GM12878 (cell line): ENCODE measurements around the gene SYPL2. TPM values are rescaled to one million over a fixed set of nuclear protein-coding genes. Genes with fewer than 3 reads are reported as not detected.

Source experiments
- ATAC-seq: fragments of 200-7000 bp; cut with Tn5 transposase; 3 replicates; pipeline ENCODE4 v1.9.1; 2020; ENCODE audit warnings: mild to moderate bottlenecking, moderate library complexity
- BruUV-seq: library from RNA; stranded (reverse); fragments of 400-500 nt; replicated peaks from 2 replicates; lab custom pipeline; 2021; lab: Mats Ljungman, UMichigan
- CTCF ChIA-PET: fragments of 300-600 bp; sonication (Branson Sonifier 250); formaldehyde crosslinking; extraction: SDS; loops from one replicate; lab custom pipeline; 2021; ENCODE audit warnings: inconsistent platforms; lab: Yijun Ruan, JAX
- POLR2A ChIA-PET: fragments of 350-600 bp; formaldehyde crosslinking; extraction: SDS; loops from one replicate; lab custom pipeline; 2021; ENCODE audit warnings: inconsistent platforms; lab: Charles Lee
- RAD21 ChIA-PET: fragments of 300-600 bp; sonication (Branson Sonifier 250); formaldehyde crosslinking; loops from one replicate; lab custom pipeline; 2023; ENCODE audit warnings: antibody characterized with exemption; ENCODE audit not compliant: unreplicated experiment; lab: Charles Lee
- SMC1A ChIA-PET: fragments of 300-600 bp; sonication (Branson Sonifier 250); formaldehyde crosslinking; loops from one replicate; lab custom pipeline; 2023; ENCODE audit not compliant: unreplicated experiment, uncharacterized antibody; lab: Charles Lee
- DNase-seq: peaks from one replicate; pipeline ENCODE4 v3.0.0-alpha.2; 2011; ENCODE audit warnings: low read depth, low spot score
- FAIRE-seq: peaks from 3 replicates; lab custom pipeline; 2011; peaks lifted over from hg19 to GRCh38; lab: Jason Lieb, UNC
- H2AFZ ChIP-seq: 2 replicates; pipeline ENCODE4 v1.6.0; 2011; ENCODE audit warnings: low read depth, low read length, control low read depth; ENCODE audit not compliant: control insufficient read depth
- H3K27ac ChIP-seq: 2 replicates; pipeline ENCODE4 v1.5.1; 2011; ENCODE audit warnings: control low read depth; ENCODE audit not compliant: control insufficient read depth, insufficient read depth
- H3K27me3 ChIP-seq, 2 experiments: replicated peaks in 1 of 2; 2 replicates each; pipeline versions ENCODE4 v1.6.0 to v1.6.1; 2011; ENCODE audit warnings: low read length in 1 of 2; ENCODE audit not compliant: control insufficient read depth in 2 of 2, insufficient read depth in 2 of 2
- H3K36me3 ChIP-seq, 2 experiments: 2 replicates each; pipeline ENCODE4 v1.5.1; 2011; ENCODE audit warnings: low read length in 1 of 2; ENCODE audit not compliant: control insufficient read depth in 2 of 2, insufficient read depth in 2 of 2
- H3K4me1 ChIP-seq: 2 replicates; pipeline ENCODE4 v1.6.1; 2011; ENCODE audit warnings: mild to moderate bottlenecking, low read length, moderate library complexity, mixed read lengths; ENCODE audit not compliant: control insufficient read depth, insufficient read depth
- H3K4me2 ChIP-seq: 2 replicates; pipeline ENCODE4 v1.6.0; 2011; ENCODE audit warnings: control low read depth; ENCODE audit not compliant: control insufficient read depth, insufficient read depth
- H3K4me3 ChIP-seq: fragments of 200-600 bp; sonication (generic); 2 replicates; pipeline ENCODE4 v1.5.1; 2016
- H3K79me2 ChIP-seq: 2 replicates; pipeline ENCODE4 v1.6.0; 2011; ENCODE audit warnings: low read length; ENCODE audit not compliant: control insufficient read depth, insufficient read depth
- H3K9ac ChIP-seq: 2 replicates; pipeline ENCODE4 v1.8.0; 2011; ENCODE audit warnings: low read length, control low read depth, mixed read lengths; ENCODE audit not compliant: control insufficient read depth, insufficient read depth
- H3K9me3 ChIP-seq: replicated peaks from 3 replicates; pipeline ENCODE4 v1.5.1; 2011; ENCODE audit warnings: mild to moderate bottlenecking, low read length; ENCODE audit not compliant: control insufficient read depth, insufficient read depth
- H4K20me1 ChIP-seq: 2 replicates; pipeline ENCODE4 v1.6.0; 2011; ENCODE audit not compliant: control insufficient read depth, insufficient read depth
- E4F1 ChIP-seq: fragments of 450-650 bp; IDR thresholded peaks from 2 replicates; pipeline ENCODE4 v1.6.1; 2018; ENCODE audit warnings: borderline replicate concordance, mild to moderate bottlenecking; ENCODE audit not compliant: partially characterized antibody
- EED ChIP-seq: sonication (generic); IDR thresholded peaks from 2 replicates; pipeline ENCODE4 v1.6.1; 2016; ENCODE audit warnings: antibody characterized with exemption, low read depth
- MLLT1 ChIP-seq: fragments of 450-650 bp; IDR thresholded peaks from 2 replicates; pipeline ENCODE4 v1.6.1; 2016; ENCODE audit warnings: mild to moderate bottlenecking
- MYC ChIP-seq: IDR thresholded peaks from 2 replicates; pipeline ENCODE4 v1.6.1; 2011; ENCODE audit warnings: mild to moderate bottlenecking, low read length, moderate library complexity, inconsistent platforms; ENCODE audit not compliant: insufficient read depth, insufficient replicate concordance, insufficient read length, severe bottlenecking
- PKNOX1 ChIP-seq: fragments of 450-650 bp; IDR thresholded peaks from 2 replicates; pipeline ENCODE4 v1.6.1; 2016; ENCODE audit warnings: mild to moderate bottlenecking
- PRDM15 ChIP-seq: fragments of 450-650 bp; formaldehyde crosslinking; IDR thresholded peaks from 2 replicates; pipeline ENCODE4 v1.4.0; 2020; ENCODE audit warnings: mild to moderate bottlenecking, moderate library complexity
- ZNF592 ChIP-seq: fragments of 450-650 bp; IDR thresholded peaks from 2 replicates; pipeline ENCODE4 v1.6.1; 2017; ENCODE audit warnings: mild to moderate bottlenecking, moderate library complexity
- ZZZ3 ChIP-seq: IDR thresholded peaks from 2 replicates; pipeline ENCODE4 v1.6.1; 2011; ENCODE audit warnings: low read depth; ENCODE audit not compliant: control insufficient read depth, insufficient read length
- WGBS: methylation state at CpG from one replicate; pipeline ENCODE4 v1.1.6; 2016; ENCODE audit warnings: low lambda C conversion rate; ENCODE audit not compliant: insufficient replicate concordance, insufficient coverage; ENCODE audit errors: missing lambda C conversion rate; 5-methylcytosine and 5-hydroxymethylcytosine counted together
- in situ Hi-C: fragments of 300-500 bp; cut with MboI; formaldehyde crosslinking; loops from 9 replicates; pipeline ENCODE4 v1.14.3; 2018; ENCODE audit warnings: mixed read lengths
- intact Hi-C: fragments of 100-400 bp; cut with micrococcal nuclease; formaldehyde crosslinking; loops from one replicate; pipeline ENCODE4 v1.14.2; 2022; ENCODE audit not compliant: unreplicated experiment
- polyA plus RNA-seq, 11 experiments: library from polyadenylated mRNA; depleted of rRNA in 4 of 11; unstranded in 6 of 11; stranded (reverse) in 5 of 11; fragments of >200 nt; fragmentation: Nextera tagmentation in 4 of 11; fragmentation: Illumina TruSeq in 1 of 11; extraction: Ambion mirVana in 4 of 11; extraction: Trizol in 1 of 11; gene quantifications; 1 replicate in 1 of 11; 2 replicates in 10 of 11; pipeline versions ENCODE4 v1.2.1 to v1.2.3, GENCODE V29; 2011 to 2016; ENCODE audit warnings: inconsistent platforms in 2 of 11, missing spikeins in 2 of 11, low read depth in 1 of 11
- total RNA-seq, 4 experiments: library from RNA; depleted of rRNA in 3 of 4; stranded (reverse); fragments of >200 nt in 3 of 4; fragmentation: Illumina TruSeq in 1 of 4; extraction: Trizol in 1 of 4; gene quantifications; 2 replicates each; pipeline versions ENCODE4 v1.2.1 to v1.2.3, GENCODE V29; 2013 to 2021

Gene SYPL2
- total and polyA plus RNA-seq, 10 of the 15 experiments (the other 5 are each of a cell fraction or from before 2014, with no cell fraction given): 0.04 to 0.11 (median 0.06) TPM; not detected in 3

GRCh38 chr1:109423498-109423897, 42.8 kb upstream of the SYPL2 start:
- Histone ChIP-seq H3K27me3 (no peaks in the 10 kb centered on the region), H3K9ac (no peak overlapping the region), H3K4me1 (no peaks in the 10 kb centered on the region; the same call in 1 of the 2 replicates), H3K4me2 (peak overlapping the region; percentile 47), H4K20me1 (no peaks in the 10 kb centered on the region), H3K9me3 (no peaks in the 10 kb centered on the region), H3K27ac (no peak overlapping the region), H3K36me3 (peaks cover 5 to 19% of the 10 kb centered on the region in 2 experiments), H2AFZ (no peak overlapping the region), H3K79me2 (peaks cover 56% of the 10 kb centered on the region), H3K4me3 (peak overlapping the region; percentile 98)
- in situ Hi-C loops: loop anchor here (5.0 kb wide), 1 partner anchor 109 kb away; no protein-coding TSS in a partner anchor
- FAIRE-seq (no peak), DNase-seq (no peak), ATAC-seq (no peak)
- ChIA-PET POLR2A (interaction anchor here (0.6 to 1.0 kb wide), 2 partner anchors 209 to 1758 kb away, joined by 3 read pairs; partner anchors contain the start of gene SARS1), RAD21 (interaction anchor here (0.6 to 1.5 kb wide), 2 partner anchors 69 to 267 kb away, joined by 3 to 4 read pairs; no protein-coding TSS in a partner anchor), CTCF (interaction anchor here (0.9 kb wide), 2 partner anchors 23 to 67 kb away, joined by 4 to 5 read pairs; no protein-coding TSS in a partner anchor), SMC1A (interaction anchor here (0.7 to 1.0 kb wide), 2 partner anchors 23 to 985 kb away, joined by 3 read pairs; no protein-coding TSS in a partner anchor)
- 65% methylated on average over 2 of the region's 2 CpGs for WGBS
- intact Hi-C loops: loop anchor here (10.0 kb wide), 1 partner anchor 911 kb away; the partner anchor contains the start of gene RBM15
- TSS peak; percentile 30 for BruUV-seq
- TF ChIP-seq MYC (no peak), ZZZ3 (no peak), PRDM15 (CRISPR knock-in tag) (no peak), ZNF592 (no peak), EED (no peak), MLLT1 (no peak), PKNOX1 (no peak), E4F1 (no peak)
